Cortex of kidney (tissue), 1 donor: ENCODE data around the gene LUZP4.
A peak's percentile ranks its signal among the peaks of the same experiment; 100 is the strongest.
"Not testable (repeated sequence)": the region's sequence is repeated elsewhere in the genome, so short reads cannot be mapped to it uniquely, and the experiment has no call there.

ENCODE experiments used
- DNase-seq: peaks from one replicate; lab custom pipeline; 2025; lab: John Stamatoyannopoulos, UW

LUZP4 gene

GRCh38 chrX:115289465-115289864 is at the start of gene LUZP4:
LUZP4 (plus strand) TSS chrX:115289715; CDS start chrX:115289760, 45 bp downstream.
- no peak for DNase-seq

- no peak for DNase-seq
Observed at GRCh38 chrX:115251458-115252233, 37.9 kb upstream of the LUZP4 start.

DNA sequence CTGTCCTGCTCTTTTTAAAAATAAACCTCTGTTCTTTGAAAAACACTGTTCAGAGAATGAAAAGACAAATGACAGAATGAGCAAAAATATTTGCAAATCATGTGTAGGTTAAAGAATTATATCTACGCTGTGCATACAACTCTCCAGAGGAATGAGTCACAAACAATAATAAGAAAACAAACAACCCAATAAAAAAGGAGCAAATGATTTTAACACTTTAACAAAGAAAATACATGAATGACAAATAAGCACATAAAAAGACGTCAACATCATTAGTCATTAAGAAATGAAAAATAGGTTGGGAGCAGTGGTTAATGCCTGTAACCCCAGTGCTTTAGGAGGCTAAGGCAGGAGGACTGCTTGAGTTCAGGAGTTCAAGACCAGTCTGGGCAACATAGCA is 34.5 kb upstream of the LUZP4 start:
- DNase-seq = no peak

DNA sequence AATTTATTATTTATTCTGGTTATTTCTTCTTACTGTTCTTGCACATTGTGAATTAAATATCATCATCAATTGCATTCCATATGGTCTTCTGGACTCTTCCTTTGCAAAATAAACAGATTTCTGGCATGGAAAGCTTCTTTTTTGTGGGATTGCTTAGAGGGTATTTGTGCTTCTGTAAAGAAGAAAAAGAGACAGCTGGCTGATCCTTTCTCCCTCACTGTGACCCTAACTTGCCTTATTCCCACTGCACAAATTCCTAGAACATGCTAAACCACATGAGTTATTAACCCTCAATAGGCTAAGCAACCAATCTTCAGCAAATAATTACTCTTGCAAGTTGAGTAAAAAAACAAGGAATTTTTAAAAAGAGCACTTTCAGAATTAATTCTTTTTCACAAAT is 31.8 kb upstream of the LUZP4 start:
- DNase-seq = no peak

- no peak for DNase-seq
Observed at GRCh38 chrX:115259238-115259875, 30.2 kb upstream of the LUZP4 start.

DNA sequence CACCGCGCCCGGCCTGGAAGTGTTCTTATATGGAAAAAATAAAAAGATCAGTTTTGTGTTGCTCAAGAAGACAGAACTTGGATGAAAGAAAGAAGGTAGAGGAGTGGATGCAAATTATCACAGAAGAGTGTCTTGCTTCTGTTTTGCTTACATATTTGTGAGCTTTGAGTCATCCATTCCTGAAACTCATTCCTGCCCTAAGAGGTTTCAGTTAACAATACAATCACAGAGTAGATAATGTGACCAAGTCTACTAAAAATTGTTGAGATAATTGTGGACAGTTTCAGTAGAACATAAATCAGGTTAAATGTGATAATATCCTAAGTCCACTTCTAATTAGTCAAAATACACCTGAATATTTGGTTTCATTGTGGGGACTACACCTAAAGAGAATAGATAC is 29.2 kb upstream of the LUZP4 start:
- DNase-seq = no peak

DNA sequence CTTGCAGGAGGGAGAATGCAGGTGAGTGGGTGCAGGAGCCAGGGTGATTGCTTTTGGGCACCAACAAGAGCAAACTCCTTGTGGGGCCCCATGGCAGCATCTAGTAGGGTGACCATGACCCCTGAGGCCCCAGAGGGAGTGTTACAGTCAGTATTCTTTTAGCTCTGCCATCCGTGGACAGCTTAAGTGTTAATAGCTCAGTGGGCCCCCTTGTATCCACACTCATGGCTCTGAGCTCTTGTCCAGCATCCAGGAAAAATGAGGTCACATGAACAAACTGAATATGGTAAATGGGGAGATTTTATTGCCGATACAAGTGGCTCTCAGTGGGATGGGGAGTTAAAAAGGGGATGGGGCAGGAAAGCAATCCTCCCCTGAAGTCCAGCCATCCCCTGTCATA is 28.4 kb upstream of the LUZP4 start:
- no peak for DNase-seq

- no peak for DNase-seq
Observed at GRCh38 chrX:115264009-115264408, 25.5 kb upstream of the LUZP4 start.

- no peak for DNase-seq
Observed at GRCh38 chrX:115266300-115266699, 23.2 kb upstream of the LUZP4 start.

GRCh38 chrX:115268421-115268820 is 21.1 kb upstream of the LUZP4 start:
- DNase-seq = no peak

- DNase-seq = no peak
Observed at GRCh38 chrX:115269051-115269683, 20.3 kb upstream of the LUZP4 start.

- DNase-seq = no peak
Observed at GRCh38 chrX:115284877-115285276, 4.6 kb upstream of the LUZP4 start.

DNA sequence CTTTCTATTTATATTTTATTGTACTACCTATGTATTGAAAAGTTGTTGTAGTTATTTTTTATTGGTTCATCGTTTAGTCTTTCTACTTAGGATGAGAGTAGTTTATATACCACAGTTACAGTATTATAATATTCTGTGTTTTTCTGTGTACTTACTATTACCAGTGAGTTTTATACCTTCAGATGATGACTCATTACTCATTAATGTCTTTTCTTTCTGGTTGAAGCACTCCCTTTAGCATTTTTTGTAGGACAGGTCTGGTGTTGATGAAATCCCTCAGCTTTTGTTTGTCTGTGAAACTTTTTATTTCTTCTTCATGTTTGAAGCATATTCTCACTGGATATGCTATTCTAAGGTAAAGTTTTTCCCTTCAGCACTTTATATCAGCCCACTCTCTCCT is 7.7 kb downstream of the LUZP4 start:
- DNase-seq = no peak

GRCh38 chrX:115311139-115311538 is 21.6 kb downstream of the LUZP4 start:
- no peak for DNase-seq

DNA sequence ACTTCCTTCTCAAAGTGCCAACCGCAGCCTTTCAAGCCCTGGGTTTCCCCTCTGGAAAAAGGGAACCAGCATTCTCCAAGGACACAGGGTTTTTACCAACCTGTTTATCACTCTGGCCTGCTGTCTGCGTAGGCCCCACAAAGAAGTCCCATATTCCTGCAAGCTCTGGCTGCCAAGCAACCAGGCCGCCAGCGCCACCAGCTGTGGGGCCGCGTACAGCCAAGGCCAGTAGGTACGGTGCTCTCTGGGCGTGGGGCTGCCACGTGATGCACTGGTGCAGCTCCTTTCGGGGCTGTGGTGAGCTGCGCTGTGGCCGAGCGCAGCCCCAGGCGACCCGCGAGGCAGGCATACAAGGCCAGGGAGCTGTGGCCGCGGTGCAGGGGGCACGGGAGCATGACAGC is 22.1 kb downstream of the LUZP4 start:
- peak; percentile 4 for DNase-seq

DNA sequence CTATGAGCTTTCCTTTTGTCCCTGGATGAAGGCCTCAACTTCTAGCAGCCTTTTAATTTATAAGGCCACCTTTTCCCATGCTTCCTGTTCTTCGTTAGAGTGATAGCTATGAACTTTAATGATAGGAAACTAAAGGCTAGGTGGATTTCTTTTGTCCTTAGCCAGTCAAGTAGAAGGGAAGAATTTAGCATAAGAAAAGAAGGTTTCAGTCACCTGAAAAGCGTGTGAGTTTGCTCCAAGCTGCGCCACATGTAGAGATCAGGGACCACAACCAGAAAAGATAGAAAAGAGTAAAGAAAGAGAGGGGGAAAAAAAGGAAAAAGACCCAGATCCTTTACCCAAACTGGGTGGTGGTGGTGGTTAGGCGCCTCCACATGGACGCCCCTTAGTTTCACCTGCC is 28.6 kb downstream of the LUZP4 start:
- no peak for DNase-seq

- DNase-seq = no peak
Observed at GRCh38 chrX:115322375-115322774, 32.9 kb downstream of the LUZP4 start.

- no peak for DNase-seq
Observed at GRCh38 chrX:115324194-115324593, 34.7 kb downstream of the LUZP4 start.

DNA sequence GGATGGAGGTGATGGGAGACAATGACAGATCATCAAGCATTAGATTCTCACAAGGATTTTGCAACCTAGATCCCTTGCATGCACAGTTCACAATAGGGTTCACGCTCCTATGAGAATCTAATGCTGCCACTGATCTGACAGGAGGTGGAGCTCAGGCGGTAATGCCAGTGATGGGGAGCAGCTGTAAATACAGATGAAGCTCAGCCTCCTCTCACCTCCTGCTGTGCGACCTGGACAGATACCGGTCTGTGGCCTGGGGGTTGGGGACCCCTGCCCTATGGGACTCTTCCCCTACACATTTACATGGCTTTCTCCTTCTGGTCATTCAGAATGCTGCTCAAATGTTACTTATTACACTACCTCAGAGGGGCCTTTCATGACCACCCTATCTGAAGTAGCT is 39.8 kb downstream of the LUZP4 start:
- DNase-seq = not testable (repeated sequence)

- DNase-seq = no peak
Observed at GRCh38 chrX:115330498-115331168, 41.1 kb downstream of the LUZP4 start.

- DNase-seq = no peak
Observed at GRCh38 chrX:115332832-115333231, 43.3 kb downstream of the LUZP4 start.

- DNase-seq = no peak
Observed at GRCh38 chrX:115333446-115333845, 43.9 kb downstream of the LUZP4 start.
